ENCODE measurements around the gene ZNF558.

ZNF558 gene

GRCh38 chr19:8831832-8832131, 322 bp downstream of the ZNF558 start (continued):
- TF ChIP-seq ZBTB49 (tag by site-specific recombination; IDR thresholded peaks at IDR 0.05; ENCODE audit: low read depth) (no peak), ZNF580 (tag by site-specific recombination; IDR thresholded peaks at IDR 0.05) (no peak), ZNF561 (tag by site-specific recombination; IDR thresholded peaks at IDR 0.05; ENCODE audit: borderline replicate concordance) (no peak), ZIC2 (tag by site-specific recombination; IDR thresholded peaks at IDR 0.05) (peak; percentile 76), ZXDB (tag by site-specific recombination; IDR thresholded peaks at IDR 0.05) (no peak), ZNF624 (tag by site-specific recombination; IDR thresholded peaks at IDR 0.05) (no peak), ZNF514 (tag by site-specific recombination; IDR thresholded peaks at IDR 0.05) (no peak), ZBTB20 (tag by site-specific recombination; IDR thresholded peaks at IDR 0.05) (peak; percentile 62), ZNF600 (tag by site-specific recombination; IDR thresholded peaks at IDR 0.05) (no peak), ZBTB26 (tag by site-specific recombination; optimal IDR thresholded peaks at IDR 0.05) (no peak), ZNF670 (tag by site-specific recombination; IDR thresholded peaks at IDR 0.05; ENCODE audit: low read depth) (no peak), ZNF843 (tag by site-specific recombination; IDR thresholded peaks at IDR 0.05) (no peak), GFI1B (tag by site-specific recombination; IDR thresholded peaks at IDR 0.05) (no peak), ZNF350 (tag by site-specific recombination; IDR thresholded peaks at IDR 0.05) (no peak), ZNF555 (tag by site-specific recombination; conservative IDR thresholded peaks at IDR 0.05) (no peak), ZNF791 (tag by site-specific recombination; IDR thresholded peaks at IDR 0.05) (no peak), ZNF155 (tag by site-specific recombination; IDR thresholded peaks at IDR 0.05) (no peak), KLF10 (tag by site-specific recombination; IDR thresholded peaks at IDR 0.05) (no peak), PBX3 (CRISPR knock-in tag; IDR thresholded peaks at IDR 0.05) (no peak), ZNF449 (tag by site-specific recombination; IDR thresholded peaks at IDR 0.05) (no peak), ZBTB48 (tag by site-specific recombination; IDR thresholded peaks at IDR 0.05) (peak; percentile 52; the same call in 1 of the 2 replicates), ZNF266 (tag by site-specific recombination; IDR thresholded peaks at IDR 0.05; ENCODE audit: low read depth) (no peak), RBAK (tag by site-specific recombination; IDR thresholded peaks at IDR 0.05) (no peak), WT1 (tag by site-specific recombination; IDR thresholded peaks at IDR 0.05) (no peak), KLF8 (tag by site-specific recombination; IDR thresholded peaks at IDR 0.05) (no peak)

Data from HEK293 (cell line).